ENCODE measurements around the gene EDRF1.

- no peak for TF ChIP-seq TEAD1 (CRISPR knock-in tag; IDR thresholded peaks at IDR 0.05)
- TF ChIP-seq NR3C1 (CRISPR knock-in tag; conservative IDR thresholded peaks at IDR 0.05; ENCODE audit: low read depth) = no peak
- TF ChIP-seq, protein P1, sequence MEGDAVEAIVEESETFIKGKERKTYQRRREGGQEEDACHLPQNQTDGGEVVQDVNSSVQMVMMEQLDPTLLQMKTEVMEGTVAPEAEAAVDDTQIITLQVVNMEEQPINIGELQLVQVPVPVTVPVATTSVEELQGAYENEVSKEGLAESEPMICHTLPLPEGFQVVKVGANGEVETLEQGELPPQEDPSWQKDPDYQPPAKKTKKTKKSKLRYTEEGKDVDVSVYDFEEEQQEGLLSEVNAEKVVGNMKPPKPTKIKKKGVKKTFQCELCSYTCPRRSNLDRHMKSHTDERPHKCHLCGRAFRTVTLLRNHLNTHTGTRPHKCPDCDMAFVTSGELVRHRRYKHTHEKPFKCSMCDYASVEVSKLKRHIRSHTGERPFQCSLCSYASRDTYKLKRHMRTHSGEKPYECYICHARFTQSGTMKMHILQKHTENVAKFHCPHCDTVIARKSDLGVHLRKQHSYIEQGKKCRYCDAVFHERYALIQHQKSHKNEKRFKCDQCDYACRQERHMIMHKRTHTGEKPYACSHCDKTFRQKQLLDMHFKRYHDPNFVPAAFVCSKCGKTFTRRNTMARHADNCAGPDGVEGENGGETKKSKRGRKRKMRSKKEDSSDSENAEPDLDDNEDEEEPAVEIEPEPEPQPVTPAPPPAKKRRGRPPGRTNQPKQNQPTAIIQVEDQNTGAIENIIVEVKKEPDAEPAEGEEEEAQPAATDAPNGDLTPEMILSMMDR (IDR thresholded peaks at IDR 0.05) = no peak
- no peak for TF ChIP-seq MYBL2 (CRISPR knock-in tag; IDR thresholded peaks at IDR 0.05)
- no peak for TF ChIP-seq ZNF121 (CRISPR knock-in tag; IDR thresholded peaks at IDR 0.05)
- TF ChIP-seq SP1 (CRISPR knock-in tag; conservative IDR thresholded peaks at IDR 0.05) = no peak
- no peak for TF ChIP-seq ETV6 (CRISPR knock-in tag; IDR thresholded peaks at IDR 0.05)
- no peak for TF ChIP-seq TEAD4 (CRISPR knock-in tag; IDR thresholded peaks at IDR 0.05)
- no peak for TF ChIP-seq ZBTB43 (CRISPR knock-in tag; IDR thresholded peaks at IDR 0.05)
- TF ChIP-seq NR2C2 (CRISPR knock-in tag; IDR thresholded peaks at IDR 0.05) = no peak
- TF ChIP-seq, protein P2, sequence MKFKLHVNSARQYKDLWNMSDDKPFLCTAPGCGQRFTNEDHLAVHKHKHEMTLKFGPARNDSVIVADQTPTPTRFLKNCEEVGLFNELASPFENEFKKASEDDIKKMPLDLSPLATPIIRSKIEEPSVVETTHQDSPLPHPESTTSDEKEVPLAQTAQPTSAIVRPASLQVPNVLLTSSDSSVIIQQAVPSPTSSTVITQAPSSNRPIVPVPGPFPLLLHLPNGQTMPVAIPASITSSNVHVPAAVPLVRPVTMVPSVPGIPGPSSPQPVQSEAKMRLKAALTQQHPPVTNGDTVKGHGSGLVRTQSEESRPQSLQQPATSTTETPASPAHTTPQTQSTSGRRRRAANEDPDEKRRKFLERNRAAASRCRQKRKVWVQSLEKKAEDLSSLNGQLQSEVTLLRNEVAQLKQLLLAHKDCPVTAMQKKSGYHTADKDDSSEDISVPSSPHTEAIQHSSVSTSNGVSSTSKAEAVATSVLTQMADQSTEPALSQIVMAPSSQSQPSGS (CRISPR knock-in tag; IDR thresholded peaks at IDR 0.05; ENCODE audit: borderline replicate concordance, low read depth) = no peak
- no peak for TF ChIP-seq ATF3 (CRISPR knock-in tag; conservative IDR thresholded peaks at IDR 0.05)
Measured at GRCh38 chr10:125709553-125710474, 9.7 kb upstream of the EDRF1 start.
